Jurkat, Clone E6-1 (cell line): ENCODE data around the gene DBET.
"Not testable (repeated sequence)": the region's sequence is repeated elsewhere in the genome, so short reads cannot be mapped to it uniquely, and the experiment has no call there.

ENCODE experiments used
- DNase-seq: peaks from one replicate; pipeline ENCODE4 v3.0.0-alpha.2; 2011; ENCODE audit warnings: low read depth, low spot score
- H3K4me3 ChIP-seq: 2 replicates; pipeline ENCODE4 v1.5.1; 2011; ENCODE audit warnings: mild to moderate bottlenecking, low read length, control low read depth, moderate library complexity

Gene DBET

DNA sequence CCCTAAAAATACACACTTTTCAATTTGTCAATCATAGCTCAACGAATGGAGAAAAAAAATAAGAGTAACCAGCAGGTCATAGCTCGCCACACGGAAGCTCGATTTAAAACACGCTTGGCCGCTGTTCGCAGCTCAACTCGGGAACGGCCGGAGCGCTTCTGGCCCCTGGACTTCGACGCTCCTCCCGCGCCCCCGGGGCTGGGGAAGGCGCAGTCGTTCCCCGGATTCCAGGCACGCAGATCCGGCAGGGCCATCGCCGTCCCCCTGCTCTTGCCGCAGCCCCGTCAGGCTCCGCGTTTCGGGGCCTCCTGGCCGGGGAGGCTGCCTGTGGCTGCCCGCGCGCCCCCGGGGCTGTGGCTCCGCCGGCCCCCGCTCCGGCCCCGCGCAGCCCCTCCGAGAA lies 23.4 kb upstream of the DBET start:
- not testable (repeated sequence) for DNase-seq, H3K4me3 ChIP-seq

DNA sequence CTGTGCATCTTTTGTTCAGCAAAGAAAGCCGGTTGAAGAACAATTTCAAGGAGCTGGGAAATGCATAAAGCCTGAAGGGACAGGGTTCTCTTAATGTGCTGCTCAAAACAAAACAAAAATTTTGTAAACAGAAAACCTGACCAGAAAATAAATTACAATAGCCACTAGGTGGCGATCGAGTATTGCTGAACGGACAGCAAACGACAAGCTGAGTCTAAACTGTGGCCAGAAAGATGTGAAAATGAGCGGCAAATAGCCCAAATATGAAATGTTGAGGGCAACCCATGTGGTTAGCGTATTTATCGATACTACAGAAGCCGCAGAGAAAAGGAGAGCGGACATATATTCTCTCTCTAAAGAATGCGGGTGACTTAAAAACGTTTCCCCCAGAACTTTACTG lies 16.7 kb upstream of the DBET start:
- DNase-seq, H3K4me3 ChIP-seq: not testable (repeated sequence)

DNA sequence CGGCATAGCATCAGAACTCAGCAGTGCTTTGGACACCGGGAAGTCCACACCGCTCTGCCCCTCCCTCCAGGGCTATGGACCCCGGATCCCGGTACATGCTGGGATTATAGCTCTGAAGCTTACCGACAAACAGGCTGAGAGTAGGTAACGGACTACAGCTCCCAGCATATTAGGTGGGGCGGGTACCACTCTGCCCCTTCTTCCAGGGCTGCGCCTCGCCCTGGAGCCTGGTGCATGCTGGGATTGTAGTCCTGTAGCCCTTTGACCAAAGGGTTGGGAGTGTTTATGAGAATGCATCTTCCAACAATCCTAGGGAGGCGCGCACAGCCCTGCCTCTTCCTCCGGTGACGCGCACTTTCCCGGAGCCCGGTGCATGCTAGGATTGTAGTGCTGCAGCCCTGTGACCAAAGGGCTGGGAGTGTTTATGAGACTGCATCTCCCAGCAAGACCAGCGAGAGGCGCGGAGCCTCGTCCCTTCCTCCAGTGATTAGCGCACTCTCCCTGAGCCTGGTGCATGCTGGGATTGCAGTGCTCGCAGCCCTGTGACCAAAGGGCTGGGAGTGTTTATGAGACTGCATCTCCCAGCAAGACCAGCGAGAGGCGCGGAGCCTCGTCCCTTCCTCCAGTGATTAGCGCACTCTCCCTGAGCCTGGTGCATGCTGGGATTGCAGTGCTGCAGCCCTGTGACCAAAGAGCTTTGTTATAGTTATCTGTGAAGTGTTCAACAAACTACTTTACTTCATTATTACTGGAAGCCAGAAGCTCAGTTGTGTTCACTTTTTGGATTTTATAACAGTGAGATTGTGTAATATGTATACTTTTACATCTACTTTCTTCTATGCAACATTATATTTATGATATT lies 14.7 kb upstream of the DBET start:
- H3K4me3 ChIP-seq, DNase-seq: not testable (repeated sequence)

DNA sequence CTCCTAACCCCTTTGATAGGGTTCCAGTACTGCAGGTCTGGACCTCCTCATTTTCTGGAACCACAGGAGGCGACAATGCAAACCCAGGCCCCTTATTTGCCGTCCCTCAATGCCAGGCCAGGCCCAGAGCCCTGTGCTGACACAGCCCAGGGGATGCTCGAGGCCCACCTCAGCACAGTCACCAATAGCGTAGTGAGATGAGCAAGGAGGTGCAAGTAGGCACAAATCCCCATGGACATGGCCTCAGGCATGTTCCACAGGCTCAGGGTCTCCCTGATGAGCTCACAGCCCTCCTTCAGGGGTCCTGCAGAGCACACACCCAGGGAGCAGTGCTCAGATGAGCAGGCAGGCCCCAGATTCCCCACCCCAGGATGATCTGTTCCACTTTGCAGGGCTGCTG lies 5.3 kb upstream of the DBET start:
- DNase-seq, H3K4me3 ChIP-seq: not testable (repeated sequence)

DNA sequence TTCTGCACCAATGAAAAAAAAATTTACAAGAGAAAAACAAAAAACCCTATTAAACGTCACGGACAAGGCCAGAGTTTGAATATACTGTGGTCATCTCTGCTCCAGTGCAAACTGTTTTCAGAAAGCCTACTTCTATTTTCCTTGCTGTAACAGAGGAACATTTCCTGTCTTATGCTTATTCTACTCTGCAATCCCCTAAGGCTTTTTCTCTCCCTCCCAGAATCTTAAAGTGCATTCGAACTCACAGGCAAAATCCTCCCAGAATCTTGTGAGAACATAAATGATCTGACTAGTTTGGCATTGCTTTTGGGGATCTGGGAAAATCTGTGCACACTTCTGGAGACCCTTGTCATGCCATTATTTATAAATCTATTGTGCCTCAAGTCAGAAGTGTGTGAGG lies 503 bp downstream of the DBET start:
- DNase-seq, H3K4me3 ChIP-seq: not testable (repeated sequence)

DNA sequence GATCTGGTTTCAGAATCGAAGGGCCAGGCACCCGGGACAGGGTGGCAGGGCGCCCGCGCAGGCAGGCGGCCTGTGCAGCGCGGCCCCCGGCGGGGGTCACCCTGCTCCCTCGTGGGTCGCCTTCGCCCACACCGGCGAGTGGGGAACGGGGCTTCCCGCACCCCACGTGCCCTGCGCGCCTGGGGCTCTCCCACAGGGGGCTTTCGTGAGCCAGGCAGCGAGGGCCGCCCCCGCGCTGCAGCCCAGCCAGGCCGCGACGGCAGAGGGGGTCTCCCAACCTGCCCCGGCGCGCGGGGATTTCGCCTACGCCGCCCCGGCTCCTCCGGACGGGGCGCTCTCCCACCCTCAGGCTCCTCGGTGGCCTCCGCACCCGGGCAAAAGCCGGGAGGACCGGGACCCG lies 4.0 kb downstream of the DBET start:
- not testable (repeated sequence) for DNase-seq, H3K4me3 ChIP-seq

DNA sequence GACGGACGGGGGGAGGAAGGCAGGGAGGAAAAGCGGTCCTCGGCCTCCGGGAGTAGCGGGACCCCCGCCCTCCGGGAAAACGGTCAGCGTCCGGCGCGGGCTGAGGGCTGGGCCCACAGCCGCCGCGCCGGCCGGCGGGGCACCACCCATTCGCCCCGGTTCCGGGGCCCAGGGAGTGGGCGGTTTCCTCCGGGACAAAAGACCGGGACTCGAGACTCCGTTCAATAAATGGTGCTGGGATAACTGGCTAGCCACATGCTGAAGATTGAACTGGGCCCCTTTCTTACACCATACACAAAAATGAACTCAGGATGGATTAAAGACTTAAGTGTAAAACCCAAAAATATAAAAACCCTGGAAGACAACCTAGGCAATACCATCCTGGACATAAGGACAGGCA lies 28.8 kb downstream of the DBET start:
- DNase-seq, H3K4me3 ChIP-seq: not testable (repeated sequence)

DNA sequence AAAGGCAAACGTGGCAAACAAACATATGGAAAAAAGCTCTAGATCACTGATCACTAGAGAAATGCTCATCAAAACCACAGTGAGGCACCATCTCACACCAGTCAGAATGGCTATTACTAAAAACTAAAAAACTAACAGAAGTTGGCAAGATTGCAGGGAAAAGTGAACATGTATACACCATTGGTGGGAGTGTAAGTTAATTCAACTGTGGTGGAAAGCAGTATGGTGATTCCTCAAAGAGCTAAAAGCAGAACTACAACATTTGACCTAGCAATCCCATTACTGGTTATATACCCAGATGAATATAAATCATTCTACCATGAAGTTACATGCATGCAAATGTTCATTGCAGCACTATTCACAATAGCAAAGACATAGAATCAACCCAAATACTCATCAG lies 29.7 kb downstream of the DBET start:
- not testable (repeated sequence) for H3K4me3 ChIP-seq, DNase-seq

DNA sequence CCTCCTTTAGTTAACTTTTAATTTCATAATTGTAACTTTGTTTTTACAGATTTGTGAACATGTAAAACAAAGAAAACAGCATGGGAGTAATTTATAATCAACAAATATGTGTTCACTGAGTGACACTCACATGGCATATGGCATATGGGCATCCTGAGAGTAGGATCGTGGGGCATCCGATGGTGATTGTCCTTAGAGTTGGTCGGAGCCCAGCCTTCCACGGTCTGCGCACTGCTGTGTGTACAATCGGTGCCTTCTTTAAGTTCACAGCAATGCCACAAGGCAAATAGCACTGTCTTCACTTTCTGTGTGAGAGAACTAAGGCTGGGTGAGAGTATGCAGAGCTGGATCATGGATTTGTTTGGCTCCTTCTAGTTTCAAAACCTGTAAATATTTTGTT lies 31.0 kb downstream of the DBET start:
- not testable (repeated sequence) for DNase-seq, H3K4me3 ChIP-seq

DNA sequence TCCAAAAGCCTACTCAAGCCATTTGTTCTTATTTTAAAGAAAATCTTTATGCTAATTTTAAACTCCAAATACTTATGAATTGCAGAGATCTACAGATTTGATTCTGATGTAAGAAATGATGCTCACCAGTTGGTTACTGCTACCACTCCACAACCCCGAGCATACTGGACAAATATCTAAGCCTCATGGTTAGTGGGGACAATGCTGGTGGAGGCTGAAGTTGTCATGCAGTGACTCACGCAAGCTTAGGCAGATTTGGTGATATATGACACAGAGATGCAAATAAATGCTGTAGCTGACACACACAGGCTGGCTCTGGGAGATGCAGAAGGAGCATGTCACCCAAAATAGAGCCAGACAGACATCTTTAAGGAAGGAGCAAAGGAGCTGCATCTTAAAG lies 35.3 kb downstream of the DBET start:
- DNase-seq, H3K4me3 ChIP-seq: not testable (repeated sequence)

DNA sequence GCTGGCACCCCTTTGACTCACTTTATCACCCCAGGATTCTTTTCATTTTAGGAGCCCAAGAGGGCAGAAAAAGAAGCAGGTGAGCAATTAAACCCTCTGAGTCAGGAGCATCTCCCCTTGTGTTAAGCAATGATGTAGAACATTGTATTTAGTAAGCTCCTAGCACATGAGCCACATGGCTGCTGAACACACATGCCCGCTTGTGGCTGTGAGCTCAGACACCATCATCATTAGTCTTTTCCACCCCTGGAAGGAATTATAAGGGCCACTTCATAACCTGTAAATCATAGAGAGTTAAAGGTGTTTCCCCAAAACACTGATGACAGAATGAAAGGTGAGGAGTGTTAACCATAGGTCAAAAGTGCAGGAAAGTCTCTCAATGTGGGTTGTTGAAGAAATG lies 37.2 kb downstream of the DBET start:
- not testable (repeated sequence) for H3K4me3 ChIP-seq, DNase-seq

DNA sequence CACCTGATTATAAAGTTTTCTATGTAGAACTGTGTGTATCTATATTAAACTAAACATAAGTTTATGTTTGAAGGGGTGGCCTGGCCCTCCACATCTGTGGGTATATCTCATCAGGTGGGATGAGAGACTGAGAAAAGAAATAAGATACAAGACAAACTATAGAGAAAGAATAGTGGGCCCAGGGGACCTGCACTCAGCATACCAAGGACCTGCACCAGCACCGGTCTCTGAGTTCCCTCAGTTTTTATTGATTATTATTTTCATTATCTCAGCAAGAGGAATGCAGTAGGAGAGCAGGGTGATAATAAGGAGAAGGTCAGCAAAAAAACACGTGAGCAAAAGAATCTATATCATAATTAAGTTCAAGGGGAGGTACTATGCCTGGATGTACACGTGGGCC lies 41.9 kb downstream of the DBET start:
- not testable (repeated sequence) for H3K4me3 ChIP-seq, DNase-seq

DNA sequence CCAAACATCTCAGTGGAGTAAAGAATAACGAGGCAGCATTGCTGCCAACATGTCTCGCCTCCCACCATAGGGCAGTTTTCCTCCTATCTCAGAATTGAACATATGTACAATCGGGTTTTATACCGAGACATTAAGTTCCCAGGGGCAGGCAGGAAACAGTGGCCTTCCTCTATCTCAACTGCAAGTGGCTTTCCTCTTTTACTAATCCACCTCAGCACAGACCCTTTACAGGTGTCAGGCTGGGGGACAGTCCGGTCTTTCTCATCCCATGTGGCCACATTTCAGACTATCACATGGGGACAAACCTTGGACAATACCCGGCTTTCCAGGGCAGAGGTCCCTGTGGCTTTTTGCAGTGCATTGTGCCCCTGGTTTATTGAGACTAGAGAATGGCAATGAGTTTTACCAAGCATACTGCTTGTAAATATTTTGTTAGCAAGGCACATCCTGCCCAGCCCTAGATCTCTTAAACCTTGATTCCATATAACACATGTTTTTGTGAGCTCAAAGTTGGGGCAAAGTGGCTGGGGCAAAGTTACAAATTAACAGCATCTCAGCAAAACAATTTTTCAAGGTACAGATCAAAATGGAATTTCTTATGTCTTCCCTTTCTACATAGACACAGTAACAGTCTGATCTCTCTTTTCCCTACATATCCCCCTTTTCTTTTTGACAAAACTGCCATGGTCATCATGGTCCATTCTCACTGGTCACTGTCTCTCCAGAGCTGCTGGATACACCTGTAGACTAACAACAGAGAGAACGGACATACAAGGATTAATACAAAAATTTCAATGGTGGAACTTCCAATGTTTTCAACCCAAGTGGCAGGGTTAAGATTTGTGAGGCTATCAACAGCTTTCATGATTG lies 42.5 kb downstream of the DBET start:
- H3K4me3 ChIP-seq, DNase-seq: not testable (repeated sequence)

DNA sequence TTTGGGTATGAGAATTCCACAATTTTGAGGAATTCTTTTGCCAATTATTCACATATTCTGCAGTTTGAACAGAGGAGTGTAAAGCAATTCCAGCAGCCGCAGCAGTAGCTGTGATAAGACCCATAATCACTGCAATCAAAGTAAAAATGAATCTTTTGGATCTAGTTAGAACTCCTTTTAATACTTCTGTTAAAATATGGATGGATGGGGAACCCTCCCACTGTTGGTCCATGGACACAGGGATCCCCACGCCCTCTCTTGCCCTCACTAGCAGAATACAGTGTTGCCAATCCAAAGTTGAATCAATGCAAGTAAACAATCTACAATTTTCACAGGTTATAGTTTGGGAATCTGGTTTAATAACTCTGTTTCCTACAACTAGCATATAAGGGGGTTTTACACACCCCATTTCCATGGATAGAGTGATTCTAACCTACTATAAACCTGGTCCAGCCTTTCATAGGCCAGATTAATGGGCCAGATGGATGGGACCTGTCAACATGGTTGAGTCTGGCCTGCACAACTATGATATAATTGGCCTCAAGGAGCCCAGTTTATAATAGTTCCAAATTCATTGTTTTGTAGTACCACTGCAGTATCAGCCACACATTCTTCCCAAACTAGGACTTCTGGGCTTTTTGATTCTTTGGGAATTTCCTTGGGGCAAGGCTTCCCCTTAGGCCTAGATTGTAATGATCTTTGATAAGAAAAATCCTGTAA lies 43.6 kb downstream of the DBET start:
- not testable (repeated sequence) for H3K4me3 ChIP-seq

DNA sequence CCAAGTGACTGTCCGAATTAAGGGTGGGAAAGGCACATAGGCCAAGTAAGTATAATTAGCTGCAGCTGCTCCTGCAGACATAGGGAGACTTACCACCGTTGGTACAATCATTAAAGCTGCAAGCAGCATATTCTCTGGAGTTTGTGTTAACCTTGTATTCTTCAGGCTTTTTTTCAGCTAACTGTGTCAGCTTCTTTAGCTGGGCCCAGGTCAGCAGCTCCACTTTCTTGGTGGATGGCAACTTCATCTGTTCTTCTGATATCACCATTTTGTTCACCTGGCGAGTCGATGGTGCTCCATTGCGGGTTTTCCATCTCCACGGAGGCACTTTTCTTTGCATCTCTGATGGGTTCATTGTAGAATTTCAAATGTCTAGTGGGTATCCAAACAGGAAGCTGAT lies 44.5 kb downstream of the DBET start:
- not testable (repeated sequence) for DNase-seq, H3K4me3 ChIP-seq

More for the DNA sequence above, 43.6 kb downstream of the DBET start:
- not testable (repeated sequence) for DNase-seq

DNA sequence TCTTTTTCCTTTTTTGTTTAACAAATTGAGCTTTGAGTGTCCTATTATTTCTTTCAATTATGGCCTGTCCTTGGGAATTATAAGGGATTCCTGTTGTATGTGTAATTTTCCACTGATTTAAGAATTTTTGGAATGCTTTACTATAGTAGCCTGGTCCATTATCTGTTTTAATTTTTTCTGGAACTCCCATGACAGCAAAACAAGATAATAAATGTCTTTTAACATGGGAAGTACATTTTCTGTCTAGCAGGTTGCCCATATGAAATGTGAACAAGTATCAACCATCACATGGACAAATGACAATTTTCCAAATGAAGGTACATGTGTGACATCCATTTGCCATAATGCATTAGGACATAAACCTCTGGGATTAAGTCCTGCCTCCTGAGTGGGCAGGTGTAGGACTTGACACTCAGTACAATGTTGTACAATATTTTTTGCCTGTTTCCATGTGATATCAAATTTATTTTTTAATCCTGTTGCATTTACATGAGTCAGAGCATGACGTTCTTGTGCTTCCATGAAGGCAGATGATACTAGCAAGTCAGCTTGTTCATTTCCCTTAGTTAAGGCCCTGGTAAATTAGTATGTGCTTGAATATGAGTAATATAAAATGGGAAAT lies 45.2 kb downstream of the DBET start:
- DNase-seq, H3K4me3 ChIP-seq: not testable (repeated sequence)

DNA sequence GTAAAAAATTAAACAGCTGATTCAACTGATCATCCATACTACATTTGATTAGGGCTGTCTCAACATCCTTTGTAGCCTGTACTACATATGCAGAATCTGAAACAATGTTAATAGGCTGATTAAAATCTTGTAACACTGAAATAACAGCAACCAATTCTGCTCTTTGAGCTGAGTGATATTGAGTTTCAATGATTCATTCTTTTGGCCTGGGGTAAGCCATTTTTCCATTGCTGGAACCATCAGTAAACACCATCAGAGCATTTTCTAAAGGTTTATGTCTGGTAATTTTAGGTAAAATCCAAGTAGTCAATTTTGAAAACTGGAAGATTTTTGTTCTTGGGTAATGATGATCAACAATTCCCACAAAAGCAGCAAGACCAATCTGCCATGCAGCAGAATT lies 45.7 kb downstream of the DBET start:
- not testable (repeated sequence) for H3K4me3 ChIP-seq, DNase-seq

DNA sequence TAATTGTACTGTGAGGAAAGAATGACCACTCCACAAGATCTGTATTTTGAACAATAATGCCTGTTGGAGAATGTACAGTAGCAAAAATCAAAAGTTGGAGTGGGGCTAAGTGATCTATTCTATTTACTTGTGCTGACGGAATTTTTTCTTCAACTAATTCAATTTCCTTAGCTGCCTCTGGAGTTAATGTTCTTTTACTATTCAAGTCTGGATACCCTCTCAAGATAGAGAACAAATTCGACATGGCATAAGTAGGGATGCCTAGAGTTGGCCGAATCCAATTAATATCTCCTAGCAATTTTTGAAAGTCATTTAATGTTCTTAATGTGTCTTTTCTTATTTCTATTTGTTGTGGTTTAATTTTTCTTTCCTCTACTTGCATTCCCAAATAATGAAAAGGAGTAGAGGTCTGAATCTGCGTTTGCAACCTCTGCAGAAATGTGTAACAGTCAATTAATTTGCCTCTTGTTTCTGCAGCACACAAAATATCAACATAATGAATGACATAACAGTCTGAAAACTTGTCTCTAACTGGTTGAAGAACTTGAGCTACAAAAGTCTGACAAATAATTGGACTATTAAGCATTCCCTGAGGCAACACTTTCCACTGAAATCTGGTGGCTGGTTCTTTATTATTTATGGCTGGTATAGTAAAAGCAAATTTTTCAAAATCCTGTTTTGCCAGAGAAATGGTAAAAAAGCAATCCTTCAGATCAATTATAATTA lies 46.4 kb downstream of the DBET start:
- DNase-seq, H3K4me3 ChIP-seq: not testable (repeated sequence)
